GM12801 (cell line): ENCODE data around the gene MVB12B.

Experiments used
- CTCF ChIP-seq: IDR thresholded peaks from one replicate; pipeline ENCODE4 v1.5.1; 2011; ENCODE audit warnings: control low read depth; ENCODE audit not compliant: insufficient read length; ENCODE audit errors: extremely low read depth

The MVB12B gene

GRCh38 chr9:126483468-126484073 lies 156.9 kb downstream of the MVB12B start:
- no peak for TF ChIP-seq CTCF

GRCh38 chr9:126485662-126486061 lies 159.0 kb downstream of the MVB12B start:
- TF ChIP-seq CTCF = no peak

- no peak for TF ChIP-seq CTCF
Measured at GRCh38 chr9:126486276-126486675, 159.6 kb downstream of the MVB12B start.

GRCh38 chr9:126487856-126488255 lies 161.2 kb downstream of the MVB12B start:
- no peak for TF ChIP-seq CTCF

GRCh38 chr9:126488310-126488709 lies 161.7 kb downstream of the MVB12B start:
- TF ChIP-seq CTCF = no peak

- TF ChIP-seq CTCF = no peak
Measured at GRCh38 chr9:126488881-126489404, 162.3 kb downstream of the MVB12B start.

- no peak for TF ChIP-seq CTCF
Measured at GRCh38 chr9:126489581-126490213, 163.1 kb downstream of the MVB12B start.
